ENCODE results near the gene SCN1A.

The SCN1A gene

DNA sequence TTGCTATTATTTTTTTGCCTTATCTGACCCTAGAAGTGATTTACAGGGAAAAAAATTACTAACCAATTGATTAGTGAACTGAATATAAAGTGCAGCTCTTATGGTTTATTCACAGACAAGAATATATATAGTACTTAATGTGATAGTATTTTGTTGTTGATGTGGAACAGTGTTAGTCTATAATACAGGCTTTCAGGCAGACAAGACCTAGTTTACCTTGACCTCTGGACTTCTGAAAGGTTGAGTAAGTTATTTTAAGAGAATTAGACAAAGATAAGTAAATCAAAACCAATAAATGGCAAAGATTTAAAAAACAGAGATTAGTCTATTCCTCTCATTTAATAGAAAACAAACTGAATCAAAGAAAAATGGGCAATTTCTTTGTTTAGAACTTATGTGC lies 46.0 kb downstream of the SCN1A start:
- no peak for DNase-seq (ENCODE audit: low read depth in 2 of 2)

DNA sequence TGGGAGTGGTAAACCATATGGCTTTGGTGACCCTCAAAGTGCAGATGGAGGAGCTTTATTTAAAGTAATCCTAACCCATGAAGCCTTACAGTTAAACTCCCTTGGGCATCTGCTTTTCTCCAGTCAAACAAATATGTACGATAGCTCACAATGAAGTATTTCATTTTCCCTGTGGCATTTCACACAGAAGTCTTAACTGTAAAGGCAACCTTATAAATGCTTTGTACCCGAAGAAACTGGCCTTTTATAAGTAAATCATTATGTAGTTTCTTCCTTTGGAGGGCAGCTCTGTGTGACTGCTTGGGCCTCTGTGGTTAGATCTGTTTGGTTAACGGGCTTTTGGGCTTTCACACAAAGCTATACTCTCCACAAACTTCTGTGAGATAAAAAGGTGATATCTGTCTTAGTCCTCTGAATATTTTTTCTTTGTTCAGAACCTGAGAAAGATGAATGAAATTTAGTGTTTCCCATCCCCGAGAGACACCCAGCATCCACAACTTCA lies 46.6 kb downstream of the SCN1A start:
- DNase-seq (ENCODE audit: low read depth in 2 of 2) = no peak

DNA sequence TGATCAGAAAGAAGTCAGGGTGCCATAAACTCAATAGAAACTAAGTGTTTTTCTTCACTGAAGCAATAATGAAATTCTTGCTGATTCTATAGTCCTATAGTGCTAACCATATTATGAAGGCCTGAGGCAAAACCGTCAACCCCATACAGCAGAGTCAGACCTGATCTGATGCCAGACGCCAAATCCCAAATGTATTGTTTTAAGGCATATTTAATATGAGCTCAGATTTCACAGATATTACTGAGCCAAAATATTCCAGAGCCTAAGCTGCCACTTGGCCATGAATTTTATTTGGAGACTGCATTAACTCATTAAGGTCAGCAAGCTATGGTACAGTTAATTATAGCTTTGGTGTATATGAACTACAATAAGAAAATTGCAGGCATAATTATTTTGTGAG lies 53.4 kb downstream of the SCN1A start:
- no peak for DNase-seq (ENCODE audit: low read depth in 2 of 2)

DNA sequence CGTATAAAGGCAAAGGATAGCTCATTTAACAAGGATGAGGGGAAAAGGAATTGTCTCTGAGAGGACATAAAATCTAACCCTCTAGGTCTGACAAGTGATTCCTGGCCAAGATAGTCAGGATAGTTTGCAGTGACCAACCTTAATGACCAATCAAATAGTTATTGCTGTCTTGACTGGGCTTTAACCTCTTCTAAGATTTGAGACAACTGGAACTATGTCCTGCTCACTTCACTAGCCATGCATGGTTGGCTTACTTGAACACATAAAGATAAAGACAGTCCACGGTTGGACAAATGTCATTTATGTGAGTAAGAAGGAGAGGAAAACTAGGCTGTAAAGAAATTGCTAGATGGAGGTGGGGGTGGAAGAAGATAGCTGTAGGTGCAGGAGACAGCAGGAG lies 53.8 kb downstream of the SCN1A start:
- DNase-seq (ENCODE audit: low read depth in 2 of 2) = no peak

DNA sequence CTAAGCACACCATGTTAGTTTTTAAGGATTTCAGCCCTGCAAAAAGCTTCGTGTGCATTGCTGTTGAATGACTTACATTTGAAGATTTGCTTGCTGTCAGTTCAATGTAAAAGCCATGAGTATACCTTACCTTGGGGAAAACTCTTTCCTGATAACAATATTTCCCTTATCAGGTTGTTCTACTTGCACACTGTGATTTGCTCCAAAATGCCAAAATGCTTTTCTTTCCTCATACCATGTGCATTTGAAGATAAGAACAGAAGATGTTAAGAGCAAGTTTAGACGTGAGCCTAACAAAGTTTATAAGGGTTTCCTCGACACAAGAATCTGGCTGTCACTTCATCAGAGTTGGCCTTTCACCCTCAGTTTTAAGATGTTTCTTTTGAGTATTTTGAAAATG lies 57.6 kb downstream of the SCN1A start:
- DNase-seq (ENCODE audit: low read depth in 2 of 2) = no peak

DNA sequence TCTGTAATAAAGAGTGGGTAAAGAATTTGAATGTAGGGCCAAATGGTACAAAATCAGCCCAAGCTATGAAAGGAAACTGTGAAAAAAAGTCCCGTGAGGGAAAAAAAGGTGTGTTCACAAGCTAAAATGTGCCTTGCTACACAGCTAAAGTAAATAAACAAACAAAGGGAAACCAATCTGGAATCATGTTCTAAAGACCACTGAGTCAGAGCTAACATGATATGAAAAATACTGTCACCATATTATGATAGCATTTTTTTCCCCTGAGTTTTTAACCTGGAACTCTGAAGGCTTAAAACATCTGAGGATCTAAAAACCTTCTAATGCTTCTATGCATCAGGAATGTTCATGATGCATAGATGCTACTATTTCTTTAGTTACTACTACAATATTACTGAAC lies 58.8 kb downstream of the SCN1A start:
- no peak for DNase-seq (ENCODE audit: low read depth in 2 of 2)

DNA sequence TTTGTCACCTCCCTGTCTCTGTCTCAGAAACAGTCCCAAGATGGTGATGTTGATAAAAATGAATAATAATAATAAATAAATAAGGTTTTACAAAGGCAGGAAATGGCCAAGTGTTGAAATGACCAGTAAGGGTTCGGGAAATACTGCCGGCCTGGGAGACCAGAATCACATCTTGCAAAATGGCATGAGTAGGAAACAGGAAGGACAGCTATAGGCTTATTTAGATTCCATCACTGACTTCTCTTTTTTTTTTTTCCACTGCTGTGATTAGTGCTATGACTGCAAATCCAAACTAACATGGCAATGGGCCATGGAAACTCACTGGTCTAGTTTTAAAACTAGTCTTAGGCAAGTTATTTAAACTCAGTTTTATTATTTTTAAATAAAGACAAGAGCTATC lies 60.6 kb downstream of the SCN1A start:
- DNase-seq (ENCODE audit: low read depth in 2 of 2) = no peak

DNA sequence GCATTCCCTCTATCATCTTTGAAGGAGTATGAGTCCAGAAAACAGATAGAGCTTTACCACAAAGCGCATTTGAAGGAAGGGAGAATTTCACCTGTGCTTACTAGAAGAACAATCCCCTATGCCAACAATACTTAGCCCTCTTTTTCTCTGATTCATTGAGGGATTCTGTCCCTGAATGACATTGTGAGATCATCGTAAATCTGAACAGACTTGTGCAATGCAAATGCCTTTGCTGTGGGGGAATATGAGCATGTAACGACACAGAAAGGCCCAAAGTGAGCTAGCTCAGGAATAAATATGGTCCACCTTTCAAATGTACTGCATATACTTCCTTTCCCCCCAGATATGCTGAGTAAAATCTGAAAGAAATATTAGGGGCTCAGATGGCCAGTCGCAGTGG lies 67.6 kb downstream of the SCN1A start:
- no peak for DNase-seq (ENCODE audit: low read depth in 2 of 2)

DNA sequence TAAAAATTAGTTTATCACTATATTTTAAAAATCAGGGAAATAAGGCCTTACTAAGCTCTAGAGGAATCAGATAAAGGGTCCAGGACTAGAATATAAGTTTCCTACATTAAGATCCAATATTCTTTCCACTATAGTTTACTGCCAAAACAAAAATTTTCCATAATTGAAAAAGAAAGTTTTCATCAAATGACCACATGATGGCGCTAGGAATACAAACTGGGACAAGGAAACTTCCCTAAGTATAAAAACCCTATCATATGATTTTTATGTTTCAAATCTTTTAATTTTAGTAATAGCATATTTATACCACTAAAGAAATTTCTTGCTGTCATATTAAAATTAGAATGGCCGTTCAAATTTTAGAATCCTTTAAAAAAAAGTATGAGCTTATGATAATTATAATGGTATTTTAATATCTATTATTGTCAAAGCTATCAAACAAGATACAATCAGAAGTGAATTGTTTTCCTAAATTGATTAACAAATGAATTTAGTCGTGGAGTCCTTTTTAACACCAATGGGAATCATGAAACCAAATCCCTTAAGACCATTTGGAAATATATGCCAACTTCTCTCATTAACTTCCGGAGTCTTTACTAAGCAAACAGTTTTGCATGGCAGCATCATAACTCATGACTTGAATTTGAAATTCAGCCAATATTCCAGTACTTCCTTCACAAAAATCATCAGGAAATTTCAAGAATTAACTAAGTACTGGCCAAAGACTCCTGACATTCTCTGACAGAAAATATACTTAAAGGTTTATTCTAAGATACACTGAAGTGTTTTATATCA lies 70.3 kb downstream of the SCN1A start:
- no peak for DNase-seq (ENCODE audit: low read depth in 2 of 2)

DNA sequence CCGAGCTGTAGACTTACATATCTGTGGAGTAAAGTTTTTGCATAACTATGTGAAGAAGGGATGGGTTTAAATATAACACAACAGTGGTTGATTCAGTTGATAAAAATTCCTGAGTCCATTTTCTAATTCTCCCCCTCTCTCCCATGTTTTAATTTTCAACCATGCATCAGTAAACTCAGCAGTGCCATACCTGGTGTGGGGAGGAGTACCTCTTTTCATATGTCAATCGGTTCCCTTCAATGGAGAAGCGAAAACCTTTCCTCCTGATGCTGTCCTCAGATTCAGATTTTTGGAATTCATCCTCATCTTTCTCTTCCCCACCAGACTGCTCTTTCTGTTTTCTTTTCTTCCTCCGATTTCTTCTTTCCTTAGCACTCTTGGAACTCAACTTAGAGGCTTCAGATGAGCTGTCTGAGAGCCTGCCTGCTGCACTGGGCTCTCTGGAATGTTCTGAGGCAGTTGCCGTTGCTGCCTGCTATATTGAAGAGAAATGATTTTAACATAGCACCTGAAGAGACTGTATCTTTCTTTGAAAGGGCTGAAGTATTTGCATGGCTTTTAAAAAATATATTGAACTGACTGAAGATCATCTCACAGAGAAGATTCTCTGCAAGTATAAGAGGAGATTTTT lies 82.9 kb downstream of the SCN1A start:
- no peak for DNase-seq (ENCODE audit: low read depth in 2 of 2)

DNA sequence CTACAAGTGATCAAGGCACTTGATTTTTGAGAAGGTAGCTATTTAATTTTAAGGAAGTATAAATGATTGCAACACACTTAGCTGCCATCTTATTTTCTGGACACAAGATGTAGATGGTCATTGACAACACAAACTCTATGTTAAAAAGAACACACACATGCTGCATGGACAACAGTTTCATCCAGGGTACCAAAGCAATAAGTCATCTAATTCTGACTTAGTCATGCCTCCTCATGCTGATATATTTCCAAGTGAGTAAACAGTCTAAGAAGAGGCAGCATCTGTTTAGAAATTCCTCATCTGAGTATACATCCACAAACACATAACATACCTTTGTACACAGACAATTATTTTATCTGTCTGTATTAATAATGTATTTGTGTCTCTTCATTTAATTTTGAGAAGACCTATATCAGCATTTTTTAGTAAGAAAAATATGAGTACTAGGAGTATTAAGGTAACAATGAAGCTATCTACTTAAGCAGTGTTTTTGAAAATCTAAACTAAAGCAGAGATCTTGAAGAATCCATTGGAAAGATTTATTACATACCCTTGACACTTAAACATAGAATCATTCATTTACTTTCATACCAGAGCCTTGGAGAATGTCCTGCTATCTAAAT lies 84.9 kb downstream of the SCN1A start:
- no peak for DNase-seq (ENCODE audit: low read depth in 2 of 2)

DNA sequence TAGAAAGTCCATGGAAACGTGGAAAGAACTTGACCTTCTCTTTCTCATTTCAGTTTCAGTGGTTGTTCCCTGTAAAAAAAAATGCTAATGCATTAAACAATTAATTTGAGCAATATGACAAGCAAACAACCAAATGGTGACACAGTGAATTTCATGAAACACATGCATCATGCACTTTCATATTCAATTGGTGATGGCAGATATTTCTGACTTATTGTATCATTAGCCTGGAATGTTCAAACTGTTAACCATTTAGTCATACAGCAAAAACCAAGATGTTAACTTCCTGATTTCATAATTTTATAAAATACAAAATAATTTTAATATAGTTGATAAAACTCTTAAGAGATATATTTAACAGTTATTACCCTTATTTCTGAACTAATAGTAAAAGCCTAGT lies 85.5 kb downstream of the SCN1A start:
- DNase-seq (ENCODE audit: low read depth in 2 of 2) = no peak

DNA sequence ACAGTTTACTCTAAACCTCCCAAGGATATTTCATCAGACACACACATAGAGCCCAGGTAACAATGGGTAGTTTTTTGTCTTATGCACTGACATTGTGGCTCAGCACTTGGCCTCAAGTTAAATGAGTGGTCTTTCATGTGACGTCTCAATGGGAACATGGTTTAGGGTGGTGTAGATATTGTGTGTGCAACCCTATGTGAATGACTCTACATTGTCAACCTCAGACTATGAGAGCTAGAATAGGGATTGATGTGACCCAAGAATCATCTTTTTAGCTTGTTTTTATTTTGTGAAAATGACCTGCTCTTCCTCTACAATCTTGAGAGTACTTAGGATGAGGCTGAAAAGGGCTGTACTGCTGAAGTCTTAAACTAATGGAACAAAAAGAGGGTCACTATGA lies 86.2 kb downstream of the SCN1A start:
- no peak for DNase-seq (ENCODE audit: low read depth in 2 of 2)

DNA sequence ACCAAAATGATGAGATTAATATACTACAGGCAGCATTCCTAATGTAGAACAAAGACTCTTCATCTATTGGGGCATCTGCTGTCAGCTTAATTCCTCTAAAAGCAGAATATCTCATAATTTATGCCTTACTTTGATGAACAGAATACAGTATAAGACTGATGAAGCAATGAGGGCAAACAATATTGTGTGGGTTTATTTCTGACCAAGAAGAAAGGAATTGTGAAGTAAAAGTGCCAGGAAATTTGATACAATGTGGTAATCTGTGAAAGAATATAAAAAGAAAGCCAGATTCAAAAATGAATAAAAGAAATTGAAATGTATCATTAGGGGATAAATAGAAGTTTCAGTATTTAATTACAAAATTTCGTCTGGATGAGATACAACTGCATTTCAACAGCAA lies 95.5 kb downstream of the SCN1A start:
- no peak for DNase-seq (ENCODE audit: low read depth in 2 of 2)

DNA sequence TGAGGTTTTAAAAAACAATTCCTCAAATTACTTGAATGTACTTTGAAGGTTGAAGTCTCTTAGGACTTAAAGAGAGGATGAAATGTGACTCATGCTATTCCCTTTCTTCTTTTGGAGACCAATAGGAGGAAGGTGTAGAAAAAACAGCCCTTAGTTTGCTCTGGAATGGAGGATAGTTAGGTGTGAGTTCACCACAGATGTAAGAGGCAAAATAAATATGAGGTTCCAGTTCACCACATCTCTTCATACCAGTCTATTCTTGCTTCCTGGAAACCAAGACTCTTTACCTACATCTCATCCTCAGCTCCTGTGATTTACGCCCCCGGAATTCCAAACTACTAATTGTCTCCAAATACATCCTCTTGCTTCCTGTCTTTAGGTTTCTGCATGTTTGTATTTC lies 96.8 kb downstream of the SCN1A start:
- no peak for DNase-seq (ENCODE audit: low read depth in 2 of 2)

DNA sequence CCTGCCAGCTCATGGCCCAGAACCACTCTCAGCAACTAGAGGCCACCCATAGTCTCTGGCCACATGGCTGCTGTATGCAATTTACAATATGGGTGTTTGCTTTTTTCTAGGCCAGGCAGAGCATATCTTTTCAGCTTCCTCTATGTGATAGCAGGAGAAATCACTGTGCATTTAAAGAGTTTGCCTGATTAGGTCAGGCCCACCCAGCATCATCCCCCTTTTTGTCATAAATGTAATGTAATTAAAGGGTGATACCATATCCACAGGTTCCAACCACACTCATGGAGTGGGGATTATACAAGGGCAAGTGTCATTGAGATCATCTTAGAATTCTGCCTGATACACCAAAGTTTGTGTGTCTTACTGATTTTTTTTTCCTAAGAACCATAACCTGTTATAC lies 102.5 kb downstream of the SCN1A start:
- DNase-seq (ENCODE audit: low read depth in 2 of 2) = no peak

DNA sequence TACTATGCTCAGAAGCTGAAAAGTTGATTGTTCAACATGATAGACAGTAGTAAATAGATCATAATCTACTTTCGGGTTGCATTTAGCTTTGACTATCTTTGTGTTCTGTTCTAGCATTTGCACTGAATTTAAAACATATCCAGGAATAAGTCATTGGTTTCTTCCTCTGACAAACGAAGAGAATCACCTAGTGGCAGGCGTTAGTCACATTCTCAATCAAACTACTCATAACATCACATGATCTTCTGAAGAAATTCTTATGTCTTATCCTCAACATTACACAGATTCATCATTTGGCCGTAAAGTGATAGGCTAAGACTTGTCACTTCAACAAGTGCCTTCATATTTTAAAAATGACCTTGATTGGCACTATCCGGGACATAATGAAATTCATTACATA lies 110.6 kb downstream of the SCN1A start:
- no peak for DNase-seq (ENCODE audit: low read depth in 2 of 2)

DNA sequence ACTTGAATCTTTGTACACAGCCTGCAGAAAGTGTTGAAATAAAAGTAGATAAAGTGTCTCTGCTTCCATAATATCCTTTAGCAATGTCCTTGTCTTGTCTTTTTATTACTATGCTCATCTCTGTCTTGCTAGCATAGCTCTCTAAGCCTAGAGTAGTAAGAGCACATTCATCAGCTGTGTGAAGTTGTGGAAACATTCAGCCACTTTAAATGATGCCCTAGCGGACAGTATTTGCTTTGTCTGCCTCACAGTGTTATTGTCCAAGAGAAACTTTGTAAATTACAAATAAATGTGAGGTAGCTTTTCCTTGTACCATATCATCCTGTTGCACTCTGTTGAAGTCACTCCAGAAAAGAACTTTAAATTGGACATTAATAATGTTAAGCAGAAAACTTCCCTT lies 113.9 kb downstream of the SCN1A start:
- DNase-seq (ENCODE audit: low read depth in 2 of 2) = no peak

DNA sequence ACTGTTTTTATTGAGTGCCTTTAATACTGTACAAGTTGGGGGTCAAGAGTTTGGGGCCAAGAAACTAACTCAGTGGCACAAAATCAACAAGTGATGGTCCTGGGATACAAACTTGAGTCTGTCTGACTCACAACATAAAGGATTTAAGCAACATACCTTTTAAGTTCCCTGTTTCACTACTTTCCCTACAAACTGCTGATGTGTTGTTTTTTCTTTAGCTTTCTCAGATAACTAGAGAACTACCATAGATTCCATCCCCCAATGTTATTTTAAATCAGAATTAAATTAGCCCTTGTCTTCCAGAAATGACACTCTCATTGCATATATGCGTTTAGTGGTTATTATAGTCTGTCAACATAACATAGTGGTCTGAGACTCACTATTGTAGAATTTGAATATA lies 116.2 kb downstream of the SCN1A start:
- DNase-seq (ENCODE audit: low read depth in 2 of 2) = no peak

DNA sequence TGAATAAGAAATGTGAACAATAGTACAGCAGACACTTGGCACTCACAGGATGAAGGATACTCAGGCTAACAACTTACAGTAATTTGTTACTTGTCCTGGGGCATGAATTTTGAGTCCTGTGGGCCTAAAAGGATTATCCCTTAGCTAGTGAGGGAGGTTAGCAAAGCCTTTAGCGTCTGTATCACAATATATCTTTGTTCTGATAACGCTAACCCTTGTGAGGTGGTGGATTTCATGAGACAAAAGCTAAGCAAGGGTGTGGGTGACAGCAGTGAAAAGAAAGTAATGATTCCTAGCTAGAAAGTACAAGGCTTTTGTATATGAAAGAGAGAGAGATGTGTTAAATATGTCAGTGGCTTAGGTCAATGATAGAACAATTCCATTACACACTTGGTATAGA lies 127.4 kb downstream of the SCN1A start:
- no peak for DNase-seq (ENCODE audit: low read depth in 2 of 2)

DNA sequence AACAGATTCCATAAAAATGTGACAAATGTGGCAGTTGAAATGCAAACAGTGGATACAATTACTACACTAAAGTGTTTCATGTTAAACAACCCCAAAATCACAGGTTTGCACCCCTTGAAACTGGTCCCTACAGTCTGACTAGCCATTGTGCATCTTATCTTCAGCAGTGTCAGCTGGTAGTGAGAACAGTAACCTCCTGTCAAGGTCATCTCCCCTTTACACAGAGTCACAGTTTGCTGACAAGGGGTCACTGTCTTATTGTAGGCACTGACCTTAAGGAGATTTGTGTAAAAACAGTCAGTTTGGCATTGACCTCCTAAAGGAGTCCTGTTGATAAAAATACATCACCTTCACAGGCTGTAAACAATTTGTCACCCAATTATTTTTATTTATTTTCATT lies 137.0 kb downstream of the SCN1A start:
- no peak for DNase-seq (ENCODE audit: low read depth in 2 of 2)

DNA sequence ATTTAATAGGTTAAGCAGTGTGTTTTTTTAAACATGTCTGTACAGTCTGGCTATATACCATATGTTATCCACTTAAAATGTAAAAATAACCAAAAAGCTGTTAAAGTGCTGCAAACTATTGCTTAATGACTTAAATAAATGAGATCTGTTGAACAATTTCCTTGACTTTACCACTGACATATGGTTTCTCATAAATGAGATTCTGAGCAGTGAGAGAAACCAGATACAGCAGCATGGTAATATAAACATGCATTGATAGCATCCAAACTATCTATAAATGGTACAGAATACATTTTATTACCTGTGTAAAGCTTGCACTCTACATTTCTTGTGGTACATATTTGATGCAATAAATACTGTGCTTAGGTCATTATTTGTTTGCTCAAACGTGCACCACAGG lies 138.0 kb downstream of the SCN1A start:
- DNase-seq (ENCODE audit: low read depth in 2 of 2) = no peak

DNA sequence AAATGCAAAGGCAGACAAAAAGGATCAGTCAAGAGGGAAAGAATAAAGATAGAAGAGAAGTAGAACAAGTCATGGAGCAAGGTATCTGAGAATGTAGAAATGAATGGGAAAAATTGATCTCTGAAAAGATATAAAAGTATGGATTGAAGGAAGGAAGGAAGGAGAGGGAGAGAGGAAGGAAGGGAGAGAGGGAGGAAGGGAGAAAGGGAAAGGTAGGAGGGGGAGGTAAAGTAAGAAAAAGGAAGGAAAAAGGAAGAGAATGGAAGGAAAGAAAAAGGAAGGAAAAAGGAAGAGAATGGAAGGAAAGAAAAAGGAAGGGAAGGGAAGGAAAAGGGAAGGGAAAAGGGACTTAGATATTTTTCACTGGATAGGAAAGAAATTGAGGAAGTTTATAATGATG lies 142.7 kb downstream of the SCN1A start:
- DNase-seq (ENCODE audit: low read depth in 2 of 2) = no peak
